H1 (cell line): ENCODE data around the gene TASP1. TPM values are rescaled to one million over a fixed set of nuclear protein-coding genes. Genes with fewer than 3 reads are reported as not detected.

Experiments used
- CTCF ChIA-PET: fragments of 300-600 bp; sonication (Branson Sonifier 250); formaldehyde crosslinking; loops from one replicate; lab custom pipeline; 2021; ENCODE audit not compliant: partially characterized antibody; lab: Charles Lee
- POLR2A ChIA-PET: fragments of 300-600 bp; sonication (Branson Sonifier 250); formaldehyde crosslinking; loops from one replicate; lab custom pipeline; 2021; ENCODE audit warnings: inconsistent platforms; ENCODE audit not compliant: partially characterized antibody; lab: Charles Lee
- DNase-seq, 2 experiments: peaks; one replicate each; pipeline versions ENCODE4 v3.0.0 to v3.0.0-alpha.2; 2010 to 2022; ENCODE audit warnings: low spot score in 2 of 2, low read depth in 1 of 2, mixed read lengths in 1 of 2
- FAIRE-seq: peaks from 2 replicates; lab custom pipeline; 2011; peaks lifted over from hg19 to GRCh38; lab: Jason Lieb, UNC
- H2AFZ ChIP-seq: 2 replicates; pipeline ENCODE4 v1.8.1; 2012; ENCODE audit warnings: low read length, inconsistent platforms
- H2AK5ac ChIP-seq: 2 replicates; pipeline ENCODE4 v1.6.1; 2013; ENCODE audit warnings: low read depth, low read length
- H2BK120ac ChIP-seq: replicated peaks from 2 replicates; pipeline ENCODE3; 2013; ENCODE audit warnings: low read depth, low read length, inconsistent platforms
- H2BK12ac ChIP-seq: 2 replicates; pipeline ENCODE4 v1.6.1; 2013; ENCODE audit warnings: low read depth, low read length
- H2BK15ac ChIP-seq: 2 replicates; pipeline ENCODE4 v1.6.1; 2013; ENCODE audit warnings: low read length
- H2BK20ac ChIP-seq: 2 replicates; pipeline ENCODE4 v1.6.1; 2013; ENCODE audit warnings: low read length
- H2BK5ac ChIP-seq: 2 replicates; pipeline ENCODE4 v1.6.1; 2013; ENCODE audit warnings: low read depth, low read length
- H3K14ac ChIP-seq: 2 replicates; pipeline ENCODE4 v1.6.1; 2013; ENCODE audit warnings: inconsistent platforms; ENCODE audit not compliant: insufficient read length
- H3K18ac ChIP-seq: 2 replicates; pipeline ENCODE4 v1.6.1; 2013; ENCODE audit warnings: low read length; ENCODE audit errors: extremely low read depth
- H3K23ac ChIP-seq: 2 replicates; pipeline ENCODE4 v1.6.1; 2013; ENCODE audit warnings: inconsistent platforms; ENCODE audit not compliant: insufficient read length
- H3K23me2 ChIP-seq: 2 replicates; pipeline ENCODE4 v1.6.1; 2013; ENCODE audit warnings: low read depth, low read length
- H3K27ac ChIP-seq: 2 replicates; pipeline ENCODE4 v1.6.1; 2011; ENCODE audit warnings: low read depth, low read length, inconsistent platforms
- H3K27me3 ChIP-seq, 4 experiments: replicated peaks in 1 of 4; 1 replicate in 1 of 4; 2 replicates in 3 of 4; pipeline versions ENCODE4 v1.6.1 to v1.8.1; 2011 to 2013; ENCODE audit warnings: low read length in 3 of 4, mild to moderate bottlenecking in 3 of 4, inconsistent platforms in 2 of 4, mixed read lengths in 2 of 4, moderate library complexity in 1 of 4; ENCODE audit not compliant: control insufficient read depth in 3 of 4, insufficient read depth in 3 of 4; ENCODE audit errors: extremely low read depth in 1 of 4
- H3K36me3 ChIP-seq, 4 experiments: 2 replicates each; pipeline versions ENCODE4 v1.6.1 to v1.8.1; 2011 to 2013; ENCODE audit warnings: mild to moderate bottlenecking in 4 of 4, low read length in 3 of 4, moderate library complexity in 2 of 4, control low read depth in 1 of 4, inconsistent platforms in 1 of 4; ENCODE audit not compliant: insufficient read depth in 4 of 4, control insufficient read depth in 2 of 4
- H3K4ac ChIP-seq: replicated peaks from 2 replicates; pipeline ENCODE3; 2013; ENCODE audit warnings: low read length, low read depth, mixed read lengths, inconsistent platforms; ENCODE audit not compliant: insufficient read length
- H3K4me1 ChIP-seq, 4 experiments: replicated peaks in 1 of 4; 1 replicate in 1 of 4; 2 replicates in 3 of 4; pipeline versions ENCODE4 v1.6.1 to v1.8.1; 2011 to 2013; ENCODE audit warnings: low read length in 3 of 4, inconsistent platforms in 2 of 4, mixed read lengths in 1 of 4; ENCODE audit not compliant: insufficient read depth in 4 of 4, control insufficient read depth in 3 of 4
- H3K4me2 ChIP-seq, 2 experiments: 2 replicates each; pipeline versions ENCODE4 v1.6.1 to v1.8.1; 2011 to 2013; ENCODE audit warnings: low read depth in 2 of 2, low read length in 2 of 2, control low read depth in 1 of 2, inconsistent platforms in 1 of 2, mild to moderate bottlenecking in 1 of 2; ENCODE audit not compliant: insufficient read depth in 1 of 2
- H3K4me3 ChIP-seq, 4 experiments: fragments of 200-600, 300-600 bp in 1 of 4; sonication (generic), shearing (Covaris generic), sonication (Bioruptor Twin) in 1 of 4; 2 replicates each; pipeline versions ENCODE4 v1.5.1 to v1.8.1; 2011 to 2016; ENCODE audit warnings: low read length in 4 of 4, low read depth in 3 of 4, control low read depth in 2 of 4, inconsistent platforms in 2 of 4, mild to moderate bottlenecking in 2 of 4, mixed read lengths in 1 of 4, moderate library complexity in 1 of 4; ENCODE audit not compliant: insufficient read depth in 2 of 4; ENCODE audit errors: extremely low read depth in 1 of 4
- H3K56ac ChIP-seq: replicated peaks from 2 replicates; pipeline ENCODE3; 2013; ENCODE audit warnings: low read depth, mild to moderate bottlenecking, mixed read lengths, low read length, inconsistent platforms; ENCODE audit not compliant: insufficient read length
- H3K79me1 ChIP-seq: 2 replicates; pipeline ENCODE4 v1.6.1; 2013; ENCODE audit warnings: low read depth, low read length, control low read depth
- H3K79me2 ChIP-seq, 2 experiments: 2 replicates each; pipeline versions ENCODE4 v1.6.1 to v1.8.1; 2012 to 2013; ENCODE audit warnings: low read length in 2 of 2, mild to moderate bottlenecking in 2 of 2, inconsistent platforms in 1 of 2; ENCODE audit not compliant: insufficient read depth in 2 of 2, control insufficient read depth in 1 of 2
- H3K9ac ChIP-seq, 4 experiments: replicated peaks in 1 of 4; 1 replicate in 1 of 4; 2 replicates in 3 of 4; pipeline versions ENCODE4 v1.6.1 to v1.8.1; 2011 to 2013; ENCODE audit warnings: low read depth in 3 of 4, low read length in 3 of 4, control low read depth in 2 of 4, mild to moderate bottlenecking in 2 of 4, moderate library complexity in 2 of 4, inconsistent platforms in 1 of 4; ENCODE audit errors: extremely low read depth in 1 of 4
- H3K9me3 ChIP-seq, 2 experiments: 2 replicates each; pipeline versions ENCODE4 v1.6.1 to v1.8.1; 2012 to 2013; ENCODE audit warnings: mild to moderate bottlenecking in 2 of 2, moderate library complexity in 2 of 2, control low read depth in 1 of 2, inconsistent platforms in 1 of 2, low read depth in 1 of 2, low read length in 1 of 2, mixed read lengths in 1 of 2; ENCODE audit not compliant: insufficient read depth in 2 of 2
- H4K20me1 ChIP-seq, 2 experiments: replicated peaks in 1 of 2; 2 replicates each; pipeline versions ENCODE3 to v1.8.1; 2011 to 2013; ENCODE audit warnings: inconsistent platforms in 2 of 2, low read length in 2 of 2, mild to moderate bottlenecking in 1 of 2; ENCODE audit not compliant: insufficient read depth in 2 of 2, control insufficient read depth in 1 of 2
- H4K5ac ChIP-seq: 2 replicates; pipeline ENCODE4 v1.6.1; 2013; ENCODE audit warnings: low read length, low read depth, mixed read lengths, inconsistent platforms; ENCODE audit not compliant: insufficient read length
- H4K8ac ChIP-seq: 2 replicates; pipeline ENCODE4 v1.8.0; 2013; ENCODE audit warnings: mild to moderate bottlenecking, moderate library complexity, low read length, inconsistent platforms; ENCODE audit not compliant: insufficient read depth; ENCODE audit errors: extremely low read depth
- H4K91ac ChIP-seq: replicated peaks from 2 replicates; pipeline ENCODE3; 2013; ENCODE audit warnings: low read length, mixed read lengths, inconsistent platforms; ENCODE audit not compliant: insufficient read length
- CBX8 ChIP-seq: fragments of 300-800, 300-1000 bp; sonication (generic); IDR thresholded peaks from 2 replicates; pipeline ENCODE4 v1.7.1; 2016; ENCODE audit warnings: low read depth, low read length, borderline replicate concordance
- CTCF ChIP-seq, 3 experiments: IDR thresholded peaks; 1 replicate in 2 of 3; 2 replicates in 1 of 3; pipeline versions ENCODE4 v1.5.1 to v1.6.1; 2011; ENCODE audit warnings: low read length in 3 of 3, mild to moderate bottlenecking in 3 of 3, inconsistent platforms in 2 of 3, low read depth in 1 of 3, moderate library complexity in 1 of 3; ENCODE audit not compliant: insufficient read depth in 1 of 3; ENCODE audit errors: control extremely low read depth in 1 of 3
- E2F6 ChIP-seq: IDR thresholded peaks from 2 replicates; pipeline ENCODE4 v1.6.1; 2012; ENCODE audit warnings: inconsistent platforms
- POLR2AphosphoS5 ChIP-seq: IDR thresholded peaks from 2 replicates; pipeline ENCODE4 v1.6.1; 2011; ENCODE audit warnings: low read depth, low read length
- WGBS, 2 experiments: shearing (Covaris generic) in 1 of 2; methylation state at CpG; one replicate each; pipeline versions ENCODE4 v1.1.6 to v1.1.7; 2013 to 2015; ENCODE audit warnings: low lambda C conversion rate in 2 of 2, mixed read lengths in 2 of 2, inconsistent platforms in 1 of 2, low coverage in 1 of 2, missing lambda C conversion rate in 1 of 2; ENCODE audit not compliant: insufficient replicate concordance in 2 of 2, insufficient coverage in 1 of 2, insufficient read length in 1 of 2; ENCODE audit errors: extremely low coverage in 1 of 2, missing lambda C conversion rate in 1 of 2; 5-methylcytosine and 5-hydroxymethylcytosine counted together
- polyA plus RNA-seq, 7 experiments: library from polyadenylated mRNA; depleted of rRNA in 3 of 7; stranded (reverse) in 5 of 7; unstranded in 2 of 7; fragments of >200 nt in 5 of 7; fragments of 200-250 nt in 2 of 7; gene quantifications; 1 replicate in 5 of 7; 2 replicates in 1 of 7; 4 replicates in 1 of 7; pipeline versions ENCODE4 v1.2.1 to v1.2.3, GENCODE V29; 2011 to 2013; ENCODE audit warnings: missing spikeins in 2 of 7, mixed read lengths in 2 of 7
- total RNA-seq: library from RNA; stranded (reverse); fragmentation: NEBNext Ultra II Directional; extraction: Animal tissue kit (Norgen Biotek cat#: 25700); gene quantifications from 2 replicates; pipeline ENCODE4 v1.2.1, GENCODE V29; 2021

TASP1 gene
- total and polyA plus RNA-seq, 2 of the 8 experiments (the other 6 are each of a cell fraction or from before 2014, with no cell fraction given) = 4.5 to 10.9 TPM

GRCh38 chr20:13419477-13419876 is 219.3 kb downstream of the TASP1 start:
- Histone ChIP-seq H3K27ac (no peak overlapping the region), H2BK12ac (no peak overlapping the region), H3K79me1 (no peaks in the 10 kb centered on the region), H3K27me3 (no peaks in the 10 kb centered on the region), H3K36me3 (no peaks in the 10 kb centered on the region), H3K4me3 (no peak overlapping the region), H3K79me2 (no peaks in the 10 kb centered on the region), H3K18ac (no peak overlapping the region), H2BK15ac (no peak overlapping the region), H3K4me2 (no peak overlapping the region), H3K9me3 (no peaks in the 10 kb centered on the region), H2BK120ac (no peak overlapping the region), H3K23me2 (no peaks in the 10 kb centered on the region; the same call in 1 of the 2 replicates), H3K56ac (no peak overlapping the region), H3K4me1 (peaks cover 4 to 7% (median 6%) of the 10 kb centered on the region in 4 experiments; a peak in 5 of 7 replicates), H2BK5ac (no peak overlapping the region)
- 89% methylated on average over 3 of the region's 3 CpGs; no CpG with 5 or more reads in 1 of the 2 experiments for whole genome bisulfite sequencing, 2 experiments
- no peak for FAIRE-seq
- TF ChIP-seq E2F6 (no peak), POLR2AphosphoS5 (no peak), CBX8 (no peak), CTCF (IDR thresholded peaks at IDR 0.05; ENCODE audit: control extremely low read depth in 1 of 3, insufficient read depth in 1 of 3, low read depth in 1 of 3, low read length in 3 of 3) (no peak)
- TF ChIP-seq, all 59 proteins: peak for 0
- no peak overlapping the region for H4K5ac ChIP-seq
- H3K23ac ChIP-seq = no peak overlapping the region
- no peak overlapping the region for H2AFZ ChIP-seq
- H3K4ac ChIP-seq = no peak overlapping the region
- no peak overlapping the region for H3K9ac ChIP-seq
- H2AK5ac ChIP-seq = no peak overlapping the region
- H4K20me1 ChIP-seq = no peaks in the 10 kb centered on the region
- no peak overlapping the region for H2BK20ac ChIP-seq
- no peak overlapping the region for H3K14ac ChIP-seq
- no peak overlapping the region for H4K91ac ChIP-seq
- no peak overlapping the region for H4K8ac ChIP-seq
- DNase-seq = no peak
- ChIA-PET POLR2A (no interaction called here), CTCF (interaction anchor here (0.6 to 1.2 kb wide), 2 partner anchors 14 to 723 kb away, joined by 3 read pairs; no protein-coding TSS in a partner anchor)
